ENCODE measurements around the gene CRYZL1.
"Not testable (repeated sequence)": the region's sequence is repeated elsewhere in the genome, so short reads cannot be mapped to it uniquely, and the experiment has no call there.

CRYZL1 gene

DNA sequence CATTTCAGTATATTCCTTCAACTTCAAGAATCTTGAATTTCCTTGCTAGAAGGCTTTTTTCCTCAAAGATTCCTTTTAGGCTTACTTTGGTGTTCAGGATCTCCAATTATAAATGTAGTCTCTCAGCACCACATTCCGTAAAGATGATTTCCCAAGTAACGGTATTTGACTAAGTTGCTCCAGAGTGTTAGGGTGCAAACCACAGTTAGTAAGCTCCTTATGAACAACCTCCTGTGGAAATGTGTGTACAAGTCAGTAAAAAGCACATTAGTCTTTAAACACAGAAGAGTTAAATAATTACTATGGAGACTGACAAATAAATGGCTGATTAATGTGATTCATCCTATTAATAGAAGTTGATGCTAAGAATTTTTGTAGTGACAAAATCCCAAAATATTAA is 63.3 kb downstream of the CRYZL1 start:
- peaks cover 15% of the 10 kb centered on the region; the same call in 1 of the 2 replicates for H3F3A ChIP-seq (ENCODE audit: insufficient read depth, low read length)
- no peaks in the 10 kb centered on the region for H3K79me2 ChIP-seq (ENCODE audit: insufficient read depth, low read length)
- no peaks in the 10 kb centered on the region for H3K9me2 ChIP-seq (ENCODE audit: low read depth, low read length)
- H3K4me2 ChIP-seq (ENCODE audit: low read length), result no peak overlapping the region
- H3K9me3 ChIP-seq (ENCODE audit: low read length), result no peaks in the 10 kb centered on the region
- H2AFZ ChIP-seq (ENCODE audit: low read length), result no peak overlapping the region
- H3K27me3 ChIP-seq (ENCODE audit: insufficient read depth, low read length), result no peaks in the 10 kb centered on the region
- H3K27ac ChIP-seq (ENCODE audit: low read depth, low read length, poor library complexity, severe bottlenecking), result no peak overlapping the region
- no peaks in the 10 kb centered on the region for H3K4me1 ChIP-seq (ENCODE audit: insufficient read depth, low read length, severe bottlenecking)
- H3K9ac ChIP-seq (ENCODE audit: low read length), result no peak overlapping the region
- no peaks in the 10 kb centered on the region for H4K20me1 ChIP-seq (ENCODE audit: insufficient read depth, low read length)
- TF ChIP-seq, protein P1, sequence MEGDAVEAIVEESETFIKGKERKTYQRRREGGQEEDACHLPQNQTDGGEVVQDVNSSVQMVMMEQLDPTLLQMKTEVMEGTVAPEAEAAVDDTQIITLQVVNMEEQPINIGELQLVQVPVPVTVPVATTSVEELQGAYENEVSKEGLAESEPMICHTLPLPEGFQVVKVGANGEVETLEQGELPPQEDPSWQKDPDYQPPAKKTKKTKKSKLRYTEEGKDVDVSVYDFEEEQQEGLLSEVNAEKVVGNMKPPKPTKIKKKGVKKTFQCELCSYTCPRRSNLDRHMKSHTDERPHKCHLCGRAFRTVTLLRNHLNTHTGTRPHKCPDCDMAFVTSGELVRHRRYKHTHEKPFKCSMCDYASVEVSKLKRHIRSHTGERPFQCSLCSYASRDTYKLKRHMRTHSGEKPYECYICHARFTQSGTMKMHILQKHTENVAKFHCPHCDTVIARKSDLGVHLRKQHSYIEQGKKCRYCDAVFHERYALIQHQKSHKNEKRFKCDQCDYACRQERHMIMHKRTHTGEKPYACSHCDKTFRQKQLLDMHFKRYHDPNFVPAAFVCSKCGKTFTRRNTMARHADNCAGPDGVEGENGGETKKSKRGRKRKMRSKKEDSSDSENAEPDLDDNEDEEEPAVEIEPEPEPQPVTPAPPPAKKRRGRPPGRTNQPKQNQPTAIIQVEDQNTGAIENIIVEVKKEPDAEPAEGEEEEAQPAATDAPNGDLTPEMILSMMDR (IDR thresholded peaks at IDR 0.05; ENCODE audit: low read length), result no peak
- TF ChIP-seq EZH2 (IDR thresholded peaks at IDR 0.05; ENCODE audit: borderline replicate concordance, low read length), result no peak
- peaks cover 88% of the 10 kb centered on the region for H3K36me3 ChIP-seq (ENCODE audit: insufficient read depth, low read length)
- H3K4me3 ChIP-seq (ENCODE audit: low read depth, low read length, poor library complexity, severe bottlenecking), result no peak overlapping the region

DNA sequence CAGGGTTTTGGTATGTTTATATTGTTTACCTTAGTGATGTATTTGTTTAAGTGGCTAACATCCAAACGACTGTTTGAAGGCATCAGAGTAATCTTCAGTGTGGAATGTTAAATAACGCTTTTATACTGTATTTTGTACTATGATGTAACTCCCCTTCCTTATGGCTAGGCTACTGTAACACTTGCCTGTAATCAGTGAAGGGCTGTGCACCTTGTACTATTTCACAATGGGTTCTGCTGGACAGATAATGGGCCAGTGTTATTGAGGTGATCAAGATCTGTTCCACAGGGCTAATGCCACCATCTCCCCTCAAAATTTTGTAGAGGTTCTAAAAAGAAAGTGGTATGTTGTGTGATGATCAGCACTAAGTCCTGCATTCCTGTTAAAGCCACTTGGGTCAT is 64.8 kb downstream of the CRYZL1 start:
- not testable (repeated sequence) for H3K9me3 ChIP-seq (ENCODE audit: low read length); H3K27me3 ChIP-seq (ENCODE audit: insufficient read depth, low read length); H3K79me2 ChIP-seq (ENCODE audit: insufficient read depth, low read length); H3K27ac ChIP-seq (ENCODE audit: low read depth, low read length, poor library complexity, severe bottlenecking); H4K20me1 ChIP-seq (ENCODE audit: insufficient read depth, low read length); H3K9ac ChIP-seq (ENCODE audit: low read length); H2AFZ ChIP-seq (ENCODE audit: low read length); H3K9me2 ChIP-seq (ENCODE audit: low read depth, low read length); H3K4me3 ChIP-seq (ENCODE audit: low read depth, low read length, poor library complexity, severe bottlenecking); H3K4me1 ChIP-seq (ENCODE audit: insufficient read depth, low read length, severe bottlenecking); H3K4me2 ChIP-seq (ENCODE audit: low read length)
- Histone ChIP-seq H3F3A (ENCODE audit: insufficient read depth, low read length) (peaks cover 13% of the 10 kb centered on the region; the same call in 1 of the 2 replicates), H3K36me3 (ENCODE audit: insufficient read depth, low read length) (peaks cover 90% of the 10 kb centered on the region)

DNA sequence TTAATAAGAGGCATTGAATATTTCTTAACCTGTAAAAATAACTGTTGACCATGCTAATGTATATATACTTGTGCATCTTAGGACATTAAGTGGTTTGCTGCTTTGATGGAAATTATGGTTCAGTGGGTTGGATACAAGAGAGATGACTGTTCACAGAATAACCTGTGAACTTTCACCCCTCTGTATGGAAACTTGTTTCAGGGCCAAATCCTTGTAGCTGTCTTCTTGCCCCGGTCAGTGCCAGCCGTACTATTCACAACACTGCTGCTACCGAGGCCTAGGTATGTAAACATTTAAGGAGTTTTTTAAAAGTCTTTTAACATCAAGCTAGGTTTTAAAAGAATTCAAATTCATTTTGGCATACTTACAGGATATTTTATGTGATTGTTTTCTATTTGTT is 69.2 kb downstream of the CRYZL1 start:
- no peaks in the 10 kb centered on the region for H3K9me3 ChIP-seq (ENCODE audit: low read length)
- H3F3A ChIP-seq (ENCODE audit: insufficient read depth, low read length), result peaks cover 4% of the 10 kb centered on the region
- H3K4me1 ChIP-seq (ENCODE audit: insufficient read depth, low read length, severe bottlenecking), result no peaks in the 10 kb centered on the region
- H3K79me2 ChIP-seq (ENCODE audit: insufficient read depth, low read length), result no peaks in the 10 kb centered on the region; the same call in 1 of the 2 replicates
- TF ChIP-seq EZH2 (IDR thresholded peaks at IDR 0.05; ENCODE audit: borderline replicate concordance, low read length), result no peak
- TF ChIP-seq, protein P1 (IDR thresholded peaks at IDR 0.05; ENCODE audit: low read length), result no peak
- no peaks in the 10 kb centered on the region for H4K20me1 ChIP-seq (ENCODE audit: insufficient read depth, low read length)
- H3K27me3 ChIP-seq (ENCODE audit: insufficient read depth, low read length), result no peaks in the 10 kb centered on the region
- H3K9ac ChIP-seq (ENCODE audit: low read length), result no peak overlapping the region
- no peaks in the 10 kb centered on the region for H3K9me2 ChIP-seq (ENCODE audit: low read depth, low read length)
- H3K4me3 ChIP-seq (ENCODE audit: low read depth, low read length, poor library complexity, severe bottlenecking), result no peak overlapping the region
- no peak overlapping the region for H3K4me2 ChIP-seq (ENCODE audit: low read length)
- no peak overlapping the region for H2AFZ ChIP-seq (ENCODE audit: low read length)
- H3K36me3 ChIP-seq (ENCODE audit: insufficient read depth, low read length), result peaks cover 96% of the 10 kb centered on the region
- H3K27ac ChIP-seq (ENCODE audit: low read depth, low read length, poor library complexity, severe bottlenecking), result no peak overlapping the region

DNA sequence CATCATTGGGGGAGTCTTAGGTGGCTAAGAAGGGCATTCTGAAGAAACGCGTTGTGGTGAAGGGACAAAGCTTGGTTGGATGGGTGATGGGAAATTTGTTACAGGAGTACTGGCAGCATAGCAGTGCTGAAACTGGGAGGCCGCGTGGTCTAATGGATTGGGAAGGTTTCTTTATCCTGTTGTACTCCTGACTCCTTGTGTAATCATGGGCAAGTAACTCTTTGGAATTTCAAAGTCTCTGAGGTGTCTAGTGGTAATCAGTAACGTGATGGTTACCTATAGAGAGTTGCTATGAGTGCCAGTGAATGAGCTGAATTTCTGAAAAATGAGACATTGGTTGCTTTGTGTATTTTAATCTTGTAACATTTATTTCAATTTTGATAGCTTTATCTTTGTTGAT is 71.5 kb downstream of the CRYZL1 start:
- Histone ChIP-seq H3K27ac (ENCODE audit: low read depth, low read length, poor library complexity, severe bottlenecking) (no peak overlapping the region), H3K79me2 (ENCODE audit: insufficient read depth, low read length) (no peaks in the 10 kb centered on the region; the same call in 1 of the 2 replicates)

More for the DNA sequence above, 71.5 kb downstream of the CRYZL1 start:
- Histone ChIP-seq H3K9me3 (ENCODE audit: low read length) (no peaks in the 10 kb centered on the region), H3K9me2 (ENCODE audit: low read depth, low read length) (no peaks in the 10 kb centered on the region), H2AFZ (ENCODE audit: low read length) (no peak overlapping the region), H3K9ac (ENCODE audit: low read length) (no peak overlapping the region), H3F3A (ENCODE audit: insufficient read depth, low read length) (peaks cover 4% of the 10 kb centered on the region), H3K4me3 (ENCODE audit: low read depth, low read length, poor library complexity, severe bottlenecking) (no peak overlapping the region), H3K4me1 (ENCODE audit: insufficient read depth, low read length, severe bottlenecking) (no peaks in the 10 kb centered on the region), H3K4me2 (ENCODE audit: low read length) (no peak overlapping the region), H3K27me3 (ENCODE audit: insufficient read depth, low read length) (no peaks in the 10 kb centered on the region), H4K20me1 (ENCODE audit: insufficient read depth, low read length) (no peaks in the 10 kb centered on the region), H3K36me3 (ENCODE audit: insufficient read depth, low read length) (peaks cover 87% of the 10 kb centered on the region)
- no peak for TF ChIP-seq EZH2 (IDR thresholded peaks at IDR 0.05; ENCODE audit: borderline replicate concordance, low read length)
- TF ChIP-seq, protein P1 (IDR thresholded peaks at IDR 0.05; ENCODE audit: low read length), result no peak

All from OCI-LY1 (cell line).